Measurements from ENCODE around the gene AP2S1. TPM values are rescaled to one million over a fixed set of nuclear protein-coding genes. Genes with fewer than 3 reads are reported as not detected.

The AP2S1 gene
- total RNA-seq, 1 experiment from 2014 or later: 241 TPM

DNA sequence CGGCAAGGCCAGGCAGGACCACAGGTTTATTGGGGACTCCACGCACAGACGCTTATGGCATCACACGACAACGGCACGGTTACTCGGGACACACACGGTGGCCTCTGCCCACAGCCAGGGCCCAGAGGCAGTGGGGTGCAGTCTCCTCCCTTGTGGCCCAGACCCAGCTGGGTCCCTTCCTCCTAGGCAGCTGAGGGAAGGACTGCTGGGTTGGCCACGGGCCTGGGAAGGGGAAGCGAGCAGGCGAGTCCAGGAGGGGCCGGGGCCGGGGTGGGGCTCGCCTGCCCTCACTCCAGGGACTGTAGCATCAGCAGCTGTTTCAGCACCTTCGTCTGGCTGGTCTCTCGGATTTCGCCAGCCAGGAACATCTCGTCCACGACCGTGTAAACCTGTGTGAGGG, 12.5 kb downstream of the AP2S1 start:
- Histone ChIP-seq H3K4me1 (ENCODE audit: insufficient read depth, low read length, poor library complexity, severe bottlenecking) (no peaks in the 10 kb centered on the region), H3K27me3 (replicated peaks; ENCODE audit: insufficient read depth, low read depth, low read length, poor library complexity) (no peaks in the 10 kb centered on the region), H3K36me3 (ENCODE audit: insufficient read depth, low read length, poor library complexity, severe bottlenecking) (peaks cover 32% of the 10 kb centered on the region), H3K27ac (ENCODE audit: low read depth, low read length, poor library complexity, severe bottlenecking) (no peak overlapping the region), H3K4me3 (ENCODE audit: low read depth, low read length, poor library complexity, severe bottlenecking) (no peak overlapping the region), H3K9me3 (ENCODE audit: low read depth, low read length, poor library complexity, severe bottlenecking) (no peaks in the 10 kb centered on the region)
- BruUV-seq (replicated peaks): TSS peak; percentile 81
- no peak for DNase-seq (ENCODE audit: low spot score)
- intact Hi-C loops (cut with micrococcal nuclease; ENCODE audit: unreplicated experiment): no loop called here
- CTCF ChIA-PET: no interaction called here
- TF ChIP-seq EZH2 (IDR thresholded peaks at IDR 0.05; ENCODE audit: borderline replicate concordance, low read depth, low read length, poor library complexity, severe bottlenecking): no peak
- no peak for TF ChIP-seq CTCF (conservative IDR thresholded peaks at IDR 0.05; ENCODE audit: low read depth, low read length)
- POLR2A ChIA-PET (ENCODE audit: low non-redundant PET): no interaction called here

GRCh38 chr19:46834984-46835383, 15.7 kb downstream of the AP2S1 start:
- no peaks in the 10 kb centered on the region for H3K4me1 ChIP-seq (ENCODE audit: insufficient read depth, low read length, poor library complexity, severe bottlenecking)
- H3K36me3 ChIP-seq (ENCODE audit: insufficient read depth, low read length, poor library complexity, severe bottlenecking): peaks cover 23% of the 10 kb centered on the region
- no peak overlapping the region for H3K4me3 ChIP-seq (ENCODE audit: low read depth, low read length, poor library complexity, severe bottlenecking)
- ChIA-PET POLR2A (ENCODE audit: low non-redundant PET) (no interaction called here), CTCF (interaction anchor here (0.7 kb wide), 1 partner anchor 49 kb away, joined by 3 read pairs; no protein-coding TSS in a partner anchor)
- DNase-seq (ENCODE audit: low spot score): no peak
- no peak overlapping the region for H3K27ac ChIP-seq (ENCODE audit: low read depth, low read length, poor library complexity, severe bottlenecking)
- no peaks in the 10 kb centered on the region for H3K27me3 ChIP-seq (replicated peaks; ENCODE audit: insufficient read depth, low read depth, low read length, poor library complexity)
- TF ChIP-seq CTCF (conservative IDR thresholded peaks at IDR 0.05; ENCODE audit: low read depth, low read length) (no peak), EZH2 (IDR thresholded peaks at IDR 0.05; ENCODE audit: borderline replicate concordance, low read depth, low read length, poor library complexity, severe bottlenecking) (no peak)
- intact Hi-C loops (cut with micrococcal nuclease; ENCODE audit: unreplicated experiment): loop anchor here (2.0 kb wide), 1 partner anchor 74 kb away; no protein-coding TSS in a partner anchor
- BruUV-seq (replicated peaks): no TSS peak
- H3K9me3 ChIP-seq (ENCODE audit: low read depth, low read length, poor library complexity, severe bottlenecking): no peaks in the 10 kb centered on the region

DNA sequence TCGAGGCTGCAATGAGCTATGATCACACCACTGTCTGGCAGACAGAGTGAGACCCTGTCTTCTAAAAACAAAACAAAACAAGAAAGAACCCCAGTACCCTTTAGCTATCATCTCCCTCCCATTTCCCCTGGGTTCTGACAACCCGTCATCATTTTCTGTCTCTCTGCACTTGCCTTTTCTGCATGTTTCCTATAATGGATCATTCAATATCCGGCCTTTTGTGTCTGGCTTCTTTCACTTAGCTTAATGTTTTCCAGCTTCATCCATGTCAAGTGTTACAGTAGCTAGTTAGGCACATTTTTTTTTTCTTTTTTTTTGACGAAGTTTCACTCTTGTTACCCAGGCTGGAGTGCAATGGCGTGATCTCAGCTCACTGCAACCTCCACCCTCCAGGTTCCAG, 16.5 kb downstream of the AP2S1 start:
- Histone ChIP-seq H3K27ac (ENCODE audit: low read depth, low read length, poor library complexity, severe bottlenecking) (no peak overlapping the region), H3K4me1 (ENCODE audit: insufficient read depth, low read length, poor library complexity, severe bottlenecking) (no peaks in the 10 kb centered on the region), H3K36me3 (ENCODE audit: insufficient read depth, low read length, poor library complexity, severe bottlenecking) (peaks cover 15% of the 10 kb centered on the region), H3K9me3 (ENCODE audit: low read depth, low read length, poor library complexity, severe bottlenecking) (no peaks in the 10 kb centered on the region), H3K27me3 (replicated peaks; ENCODE audit: insufficient read depth, low read depth, low read length, poor library complexity) (no peaks in the 10 kb centered on the region), H3K4me3 (ENCODE audit: low read depth, low read length, poor library complexity, severe bottlenecking) (no peak overlapping the region)
- ChIA-PET CTCF (no interaction called here), POLR2A (ENCODE audit: low non-redundant PET) (no interaction called here)
- no peak for TF ChIP-seq CTCF (conservative IDR thresholded peaks at IDR 0.05; ENCODE audit: low read depth, low read length)
- no peak for TF ChIP-seq EZH2 (IDR thresholded peaks at IDR 0.05; ENCODE audit: borderline replicate concordance, low read depth, low read length, poor library complexity, severe bottlenecking)
- DNase-seq (ENCODE audit: low spot score): peak; percentile 48
- intact Hi-C loops (cut with micrococcal nuclease; ENCODE audit: unreplicated experiment): loop anchor here (2.0 kb wide), 1 partner anchor 73 kb away; no protein-coding TSS in a partner anchor
- no TSS peak for BruUV-seq (replicated peaks)
